ENCODE measurements around the gene CTCF.

CTCF gene

GRCh38 chr16:67549240-67549639, 13.1 kb upstream of the CTCF start:
- DNase-seq, result no peak

- DNase-seq, result no peak
Observed at GRCh38 chr16:67549936-67550335, 12.4 kb upstream of the CTCF start.

DNA sequence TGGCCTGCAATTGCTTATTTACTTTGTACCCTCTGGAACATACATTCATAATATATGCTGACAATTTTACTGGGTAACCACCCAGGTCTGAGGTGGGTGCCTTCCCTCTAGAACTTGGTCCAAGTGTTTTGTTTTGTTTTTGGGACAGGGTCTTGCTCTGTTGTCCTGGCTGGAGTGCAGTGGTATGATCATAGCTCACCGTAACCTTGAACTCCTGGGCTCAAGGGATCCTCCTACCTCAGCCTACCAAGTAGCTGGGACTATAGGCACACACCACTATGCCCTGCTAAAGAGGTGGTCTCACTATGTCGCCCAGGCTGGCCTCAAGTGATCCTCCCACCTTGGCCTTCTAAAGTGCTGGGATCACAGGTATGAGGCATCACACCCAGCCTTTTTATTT, 11.2 kb upstream of the CTCF start:
- no peak for DNase-seq

- no peak for DNase-seq
Observed at GRCh38 chr16:67551972-67552371, 10.4 kb upstream of the CTCF start.

DNA sequence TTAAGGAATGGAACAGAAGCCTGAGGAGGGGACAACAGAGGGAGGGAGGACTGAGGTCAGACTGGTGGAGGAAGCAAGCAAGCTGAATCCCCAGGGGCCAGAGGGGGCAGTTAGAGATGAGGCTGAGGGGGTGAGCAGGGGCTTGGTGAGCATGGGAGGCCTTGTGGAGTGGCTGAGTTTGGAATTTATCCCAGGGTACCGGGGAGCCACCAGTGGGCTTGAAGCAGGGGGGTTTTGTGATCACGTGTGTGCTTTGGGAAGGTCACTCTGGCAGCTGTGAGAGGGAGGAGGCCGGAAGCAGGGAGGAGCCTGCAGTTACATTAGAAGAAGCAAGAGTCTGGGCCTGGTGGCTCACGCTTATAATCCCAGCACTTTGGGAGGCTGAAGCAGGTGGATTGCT, 9.8 kb upstream of the CTCF start:
- DNase-seq, result peak; percentile 97

- no peak for DNase-seq
Observed at GRCh38 chr16:67555795-67556212, 6.5 kb upstream of the CTCF start.

DNA sequence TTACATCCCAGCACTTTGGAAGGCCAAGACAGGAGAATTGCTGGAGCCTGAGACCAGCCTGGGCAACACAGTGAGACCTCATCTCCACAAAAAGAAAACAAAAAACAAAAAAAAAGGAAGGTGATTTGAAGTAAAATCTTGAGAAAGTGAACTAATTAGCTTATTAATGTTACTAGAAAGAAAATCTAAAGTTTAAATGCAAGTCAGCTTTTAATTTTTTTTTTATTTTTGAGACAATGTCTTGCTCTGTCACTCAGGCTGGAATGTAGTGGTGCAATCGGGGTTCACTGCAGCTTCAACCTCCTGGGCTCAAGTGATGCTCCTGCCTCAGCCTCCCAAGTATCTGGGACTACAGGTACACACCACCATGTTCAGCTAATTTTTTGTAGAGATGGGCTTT, 3.5 kb upstream of the CTCF start:
- no peak for DNase-seq

GRCh38 chr16:67560827-67561342, 1.4 kb upstream of the CTCF start:
- DNase-seq, result no peak

DNA sequence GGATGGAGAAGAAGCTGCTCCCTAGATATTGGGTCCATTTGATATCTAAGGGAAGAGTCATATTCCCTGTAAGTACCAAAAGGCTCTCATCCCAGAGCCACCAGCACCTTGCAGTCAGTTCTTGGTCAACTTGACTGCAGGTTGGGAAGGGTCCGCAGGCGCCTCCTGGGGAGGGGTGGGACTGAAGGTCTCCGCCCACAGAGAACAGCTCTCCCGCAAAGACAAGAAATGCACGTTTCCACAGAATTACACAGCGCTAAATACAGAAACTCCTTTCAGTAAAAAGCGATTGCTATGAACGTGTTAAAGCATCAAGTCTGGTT, 864 bp upstream of the CTCF start:
- DNase-seq, result no peak

DNA sequence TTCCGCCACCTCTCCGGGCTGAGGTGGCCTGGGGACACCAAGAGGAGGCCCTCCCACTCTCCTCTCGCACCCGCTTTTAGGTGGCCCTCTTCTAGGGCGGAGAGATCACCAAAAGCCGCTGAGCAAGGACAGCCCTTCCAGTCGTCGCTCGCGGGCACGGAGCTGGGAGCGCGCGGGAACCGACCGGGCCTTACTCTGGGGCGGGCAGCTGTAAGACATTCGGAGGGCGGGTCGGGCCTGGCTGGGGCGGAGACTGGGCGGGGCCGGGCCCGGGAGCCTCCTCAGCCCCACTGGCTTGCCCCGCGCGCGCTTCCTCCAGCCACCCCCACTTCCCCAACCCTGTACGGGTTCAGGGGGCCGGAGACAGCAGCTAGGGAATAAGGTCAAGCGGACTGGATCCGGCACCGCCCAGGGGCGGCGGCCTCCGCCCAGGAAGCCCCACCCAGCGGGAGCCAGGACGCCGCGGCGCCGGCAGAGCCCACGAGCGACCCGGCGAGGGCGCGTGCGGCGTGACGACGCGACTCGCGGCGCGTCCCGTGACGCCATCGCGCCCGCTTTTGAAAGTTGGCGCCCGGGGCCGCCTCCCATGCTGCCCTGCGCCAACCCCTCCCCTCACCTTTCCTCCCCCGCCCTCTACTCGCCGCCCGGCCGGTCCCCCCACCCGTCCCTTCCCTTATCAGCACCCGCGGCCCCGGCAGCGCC, 351 bp upstream of the CTCF start:
- DNase-seq, result peak; percentile 97

DNA sequence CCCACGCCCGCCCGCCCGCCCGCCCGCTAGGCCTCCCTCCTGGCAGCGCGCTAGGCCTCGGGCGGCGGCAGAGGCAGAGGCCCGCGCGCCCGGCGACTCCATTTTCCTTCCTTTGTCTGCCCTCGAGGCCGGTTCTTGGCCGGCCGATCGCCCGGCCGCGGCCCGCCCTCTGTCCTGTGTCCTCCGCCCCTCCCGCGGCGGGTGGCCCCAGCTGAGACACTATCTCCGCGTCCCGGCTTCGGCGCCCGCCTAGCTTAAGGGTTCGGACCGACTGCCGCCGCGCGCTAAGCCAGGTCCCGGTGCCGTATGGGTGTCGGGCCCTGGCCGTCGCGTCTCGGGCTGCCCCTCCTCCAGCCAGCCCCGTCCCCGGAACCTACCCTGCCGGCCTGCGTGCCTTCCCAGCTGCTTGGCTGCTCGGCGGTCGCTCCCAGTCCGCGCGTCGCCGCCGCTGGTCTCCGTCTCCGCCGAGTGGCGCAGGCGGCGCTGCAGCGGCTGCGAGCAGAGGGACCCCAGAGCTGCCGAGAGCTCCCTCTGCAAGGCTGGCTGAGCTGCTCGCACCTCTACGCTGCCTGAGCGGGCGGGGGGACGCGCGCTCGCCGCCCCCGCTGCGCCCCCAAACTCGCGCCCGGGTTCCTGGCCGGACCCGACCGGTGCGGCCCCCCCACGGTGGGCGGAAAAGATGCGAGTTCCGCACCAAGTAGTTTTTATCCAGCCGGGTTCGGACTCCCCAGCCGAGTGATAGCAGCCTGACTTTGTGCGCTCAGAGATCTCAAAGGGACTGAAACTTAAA, 787 bp downstream of the CTCF start:
- peak; percentile 62 for DNase-seq

GRCh38 chr16:67563708-67564468, 1.6 kb downstream of the CTCF start:
- DNase-seq, result peak; percentile 80

DNA sequence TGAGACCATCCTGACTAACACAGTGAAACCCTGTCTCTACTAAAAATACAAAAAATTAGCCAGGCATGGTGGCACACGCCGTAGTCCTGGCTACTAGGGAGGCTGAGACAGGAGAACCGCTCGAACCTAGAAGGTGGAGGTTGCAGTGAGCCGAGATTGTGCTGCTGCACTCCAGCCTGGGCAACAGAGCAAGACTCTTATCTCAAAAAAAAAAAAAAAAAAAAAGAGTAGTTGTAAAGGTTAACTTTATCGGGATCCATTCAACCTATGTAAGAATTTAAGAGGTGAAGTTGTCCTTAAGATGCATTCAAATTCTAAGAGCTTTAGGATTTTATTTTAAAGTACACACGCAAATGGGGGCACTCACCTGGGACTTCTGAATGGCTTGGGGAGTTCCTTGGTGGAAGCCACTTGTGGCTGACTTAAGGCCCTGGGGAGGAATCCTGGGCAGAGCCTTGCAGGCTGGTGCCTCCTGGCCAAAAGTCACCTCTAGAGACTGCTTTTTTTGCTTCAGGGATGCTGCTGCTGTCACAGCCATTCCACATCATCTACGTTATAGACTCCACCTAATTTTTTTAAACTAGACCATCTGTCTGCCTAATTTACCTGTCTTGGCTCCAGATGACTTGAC, 3.3 kb downstream of the CTCF start:
- DNase-seq, result peak; percentile 95

- no peak for DNase-seq
Observed at GRCh38 chr16:67571464-67571863, 9.1 kb downstream of the CTCF start.

DNA sequence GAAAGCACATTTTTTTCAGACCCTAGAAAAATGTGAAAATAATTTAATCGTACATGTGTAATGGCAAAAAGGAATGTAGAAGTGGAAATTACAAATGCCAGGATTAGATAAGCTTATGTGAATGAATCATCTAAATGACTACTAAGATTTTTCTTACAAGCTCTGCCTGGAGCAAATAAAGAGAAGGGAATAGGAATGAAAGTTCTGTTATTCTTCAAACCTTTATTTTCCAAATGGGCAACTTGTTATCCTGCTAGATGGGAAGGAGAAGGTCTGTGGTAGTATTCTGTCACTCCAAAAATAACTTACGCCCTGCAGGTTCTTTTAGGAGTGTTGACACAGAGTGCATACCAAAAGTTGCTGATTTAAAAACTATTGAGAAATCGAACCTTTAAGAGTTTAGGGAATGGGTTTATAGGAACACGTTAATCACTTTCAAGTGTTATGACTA, 9.7 kb downstream of the CTCF start:
- no peak for DNase-seq

DNA sequence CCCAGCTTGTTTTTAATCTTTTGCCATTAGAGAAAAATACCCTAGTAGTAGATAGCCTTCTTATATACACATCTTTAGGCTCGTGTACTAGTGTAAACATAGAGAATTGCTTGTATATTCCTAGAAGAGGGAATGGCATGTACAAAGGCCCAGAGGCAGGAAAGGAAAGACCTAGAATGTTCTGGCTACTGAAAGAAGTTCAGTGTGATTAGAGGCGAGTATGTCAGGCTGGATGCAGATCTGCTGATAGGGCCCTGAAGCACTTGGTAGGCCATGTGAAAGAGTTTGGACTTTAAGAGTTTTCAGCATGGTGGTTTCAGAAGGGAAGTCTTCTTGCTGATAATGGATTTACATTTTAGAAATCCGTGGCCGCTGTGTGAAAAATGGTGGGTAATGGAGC, 17.4 kb downstream of the CTCF start:
- DNase-seq, result no peak

- no peak for DNase-seq
Observed at GRCh38 chr16:67580202-67580601, 17.9 kb downstream of the CTCF start.

GRCh38 chr16:67593288-67593687, 31.0 kb downstream of the CTCF start:
- no peak for DNase-seq

GRCh38 chr16:67593701-67594100, 31.4 kb downstream of the CTCF start:
- DNase-seq, result no peak

DNA sequence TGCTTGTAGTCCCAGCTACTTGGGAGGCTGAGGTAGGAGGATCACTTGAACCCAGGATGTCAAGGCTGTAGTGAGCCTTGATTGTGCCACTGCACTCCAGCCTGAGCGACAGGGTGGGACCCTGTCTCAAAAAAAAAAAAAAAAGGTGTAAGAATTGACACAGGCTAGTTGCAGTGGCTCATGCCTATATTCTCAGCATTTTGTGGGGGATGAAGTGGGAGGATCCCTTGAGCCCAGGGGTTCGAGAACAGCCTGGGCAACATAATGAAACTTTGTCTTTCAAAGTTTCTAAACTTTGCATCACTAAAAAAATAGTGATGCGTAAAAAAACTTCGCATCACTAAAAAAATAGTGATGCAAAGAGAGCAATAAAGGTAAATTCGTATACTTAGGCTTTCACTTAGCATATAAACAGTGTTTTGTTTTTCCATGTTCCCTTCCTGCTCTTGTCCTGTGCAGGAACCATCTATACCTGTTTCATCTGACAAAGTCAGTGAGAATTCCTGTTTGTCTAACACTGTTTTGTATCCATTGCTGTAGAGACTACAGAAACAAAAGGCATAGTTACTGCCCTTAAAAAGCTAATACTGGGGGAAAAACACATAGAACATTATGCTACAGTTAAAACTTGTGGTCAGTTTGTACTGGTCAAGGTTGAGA, 32.1 kb downstream of the CTCF start:
- DNase-seq, result no peak

DNA sequence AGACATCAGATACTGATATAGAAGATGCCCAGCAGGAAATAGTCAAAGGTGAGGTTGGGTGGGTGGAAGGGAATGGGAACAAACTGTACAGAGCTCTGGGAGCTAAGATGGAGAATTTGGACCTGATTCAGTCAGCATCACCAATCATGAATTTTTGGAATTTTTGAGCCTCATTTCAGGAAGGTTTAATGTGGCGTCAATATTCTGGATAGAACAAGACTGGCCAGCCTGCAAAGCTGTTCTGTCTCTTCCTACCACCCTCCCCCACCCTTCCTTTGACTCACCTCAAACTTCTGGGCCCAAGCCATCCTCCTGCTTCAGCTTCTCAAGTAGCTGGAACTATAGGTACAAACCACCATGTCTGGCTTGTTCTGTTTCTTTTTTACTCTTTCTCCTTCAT, 32.6 kb downstream of the CTCF start:
- DNase-seq, result no peak

GRCh38 chr16:67598527-67598926, 36.2 kb downstream of the CTCF start:
- DNase-seq, result no peak

DNA sequence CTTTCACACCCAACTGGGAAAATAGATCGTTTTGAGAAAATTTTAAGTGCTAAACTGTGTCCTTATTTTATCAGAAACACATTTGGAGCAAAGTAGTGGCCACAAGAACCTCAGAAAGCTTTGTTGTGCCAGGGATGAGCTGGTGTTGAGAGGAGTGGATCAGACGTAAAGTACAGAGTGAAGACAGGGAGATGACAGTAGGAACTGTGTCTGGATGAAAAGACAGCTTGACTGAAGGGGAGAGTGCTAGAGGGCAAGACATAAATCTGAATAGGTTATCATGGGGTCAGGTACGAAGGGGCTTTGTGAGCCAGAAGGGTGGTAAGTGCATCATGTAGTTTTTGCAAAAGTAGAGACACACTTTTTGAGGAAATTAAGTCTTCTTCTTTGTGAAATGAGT, 43.3 kb downstream of the CTCF start:
- no peak for DNase-seq

Data from NCI-H2171 treated with DMSO at 0.1 percent for 48 hours (cell line).